Measurements from ENCODE around the gene STON2.
"Not testable (repeated sequence)": the region's sequence is repeated elsewhere in the genome, so short reads cannot be mapped to it uniquely, and the experiment has no call there.

STON2 gene

GRCh38 chr14:81252278-81252677 lies 147.8 kb downstream of the STON2 start:
- no peak overlapping the region for H3K4me3 ChIP-seq (ENCODE audit: low read depth, low read length)
- TF ChIP-seq CTCF (conservative IDR thresholded peaks at IDR 0.05; ENCODE audit: low read depth, low read length): no peak
- DNase-seq (ENCODE audit: low read depth): no peak

GRCh38 chr14:81247271-81247766 lies 152.8 kb downstream of the STON2 start:
- DNase-seq (ENCODE audit: low read depth): no peak
- H3K4me3 ChIP-seq (ENCODE audit: low read depth, low read length): no peak overlapping the region
- TF ChIP-seq CTCF (conservative IDR thresholded peaks at IDR 0.05; ENCODE audit: low read depth, low read length): no peak

GRCh38 chr14:81246461-81247270 lies 153.5 kb downstream of the STON2 start:
- no peak for TF ChIP-seq CTCF (conservative IDR thresholded peaks at IDR 0.05; ENCODE audit: low read depth, low read length)
- DNase-seq (ENCODE audit: low read depth): no peak
- no peak overlapping the region for H3K4me3 ChIP-seq (ENCODE audit: low read depth, low read length)

- no peak for TF ChIP-seq CTCF (conservative IDR thresholded peaks at IDR 0.05; ENCODE audit: low read depth, low read length)
- no peak for DNase-seq (ENCODE audit: low read depth)
Measured at GRCh38 chr14:81245771-81246170, 154.4 kb downstream of the STON2 start.

GRCh38 chr14:81244431-81244830 lies 155.7 kb downstream of the STON2 start:
- H3K4me3 ChIP-seq (ENCODE audit: low read depth, low read length); DNase-seq (ENCODE audit: low read depth): not testable (repeated sequence)

More at GRCh38 chr14:81245771-81246170, 154.4 kb downstream of the STON2 start:
- H3K4me3 ChIP-seq (ENCODE audit: low read depth, low read length): no peak overlapping the region

GRCh38 chr14:81243499-81243898 lies 156.6 kb downstream of the STON2 start:
- TF ChIP-seq CTCF (conservative IDR thresholded peaks at IDR 0.05; ENCODE audit: low read depth, low read length): no peak

GRCh38 chr14:81236849-81237248 lies 163.3 kb downstream of the STON2 start:
- not testable (repeated sequence) for H3K4me3 ChIP-seq (ENCODE audit: low read depth, low read length); DNase-seq (ENCODE audit: low read depth)

More at GRCh38 chr14:81243499-81243898, 156.6 kb downstream of the STON2 start:
- no peak for DNase-seq (ENCODE audit: low read depth)
- H3K4me3 ChIP-seq (ENCODE audit: low read depth, low read length): no peak overlapping the region

- no peak for TF ChIP-seq CTCF (conservative IDR thresholded peaks at IDR 0.05; ENCODE audit: low read depth, low read length)
- no peak for DNase-seq (ENCODE audit: low read depth)
- H3K4me3 ChIP-seq (ENCODE audit: low read depth, low read length): no peak overlapping the region
Measured at GRCh38 chr14:81236138-81236537, 164.0 kb downstream of the STON2 start.

All from choroid plexus epithelial cell (primary cell).